Kidney epithelial cell (primary cell): ENCODE measurements around the gene MRGPRD. TPM values are rescaled to one million over a fixed set of nuclear protein-coding genes. Genes with fewer than 3 reads are reported as not detected.
A peak's percentile ranks its signal among the peaks of the same experiment; 100 is the strongest.

ENCODE experiments used
- DNase-seq: peaks from one replicate; pipeline ENCODE4 v3.0.0-alpha.2; 2010; ENCODE audit warnings: low read depth
- H3K27me3 ChIP-seq: 2 replicates; pipeline ENCODE4 v1.6.0; 2011; ENCODE audit warnings: low read length; ENCODE audit not compliant: control insufficient read depth, insufficient read depth
- H3K36me3 ChIP-seq: 2 replicates; pipeline ENCODE4 v1.5.1; 2011; ENCODE audit warnings: low read length; ENCODE audit not compliant: control insufficient read depth, insufficient read depth
- H3K4me3 ChIP-seq: 2 replicates; pipeline ENCODE4 v1.5.1; 2011; ENCODE audit warnings: low read depth, mild to moderate bottlenecking, control low read depth, low read length
- total RNA-seq: library from RNA; depleted of rRNA; stranded (reverse); fragments of >200 nt; gene quantifications from 2 replicates; pipeline ENCODE4 v1.2.3, GENCODE V29; 2015
- TF ChIP-seq, protein P1 (sequence below): IDR thresholded peaks from 2 replicates; pipeline ENCODE4 v1.5.1; 2011; ENCODE audit warnings: mild to moderate bottlenecking, moderate library complexity, low read length, control low read depth, inconsistent platforms; ENCODE audit not compliant: insufficient read depth, poor library complexity, severe bottlenecking

Gene MRGPRD
- total RNA-seq, 1 donor from 2014 or later, result not detected

DNA sequence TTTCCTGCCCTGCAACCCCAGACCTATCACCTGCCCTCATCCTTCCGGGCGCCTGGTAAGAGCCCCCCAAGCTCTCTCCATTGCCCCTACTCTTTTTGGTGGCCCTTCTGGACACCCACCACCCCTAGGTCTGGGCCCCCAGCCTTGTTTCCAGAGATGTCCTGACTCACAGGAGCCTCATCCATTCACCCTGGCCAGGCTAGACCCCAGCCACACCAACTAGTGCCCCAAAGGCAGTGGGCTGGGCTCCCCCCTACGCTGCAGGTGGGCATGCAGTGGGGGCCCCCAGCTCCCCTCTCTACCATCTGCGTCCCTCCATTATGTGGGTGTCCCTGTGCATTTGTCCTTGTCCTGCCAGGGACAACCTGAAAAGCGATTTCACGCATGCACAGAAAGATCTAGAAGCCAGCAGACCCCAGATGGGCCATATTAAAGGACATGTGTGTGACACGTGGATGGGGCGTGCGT is 30.9 kb upstream of the MRGPRD start:
- Histone ChIP-seq H3K4me3 (no peak overlapping the region), H3K27me3 (peaks cover 3% of the 10 kb centered on the region), H3K36me3 (no peaks in the 10 kb centered on the region)
- no peak for DNase-seq
- TF ChIP-seq, protein P1, sequence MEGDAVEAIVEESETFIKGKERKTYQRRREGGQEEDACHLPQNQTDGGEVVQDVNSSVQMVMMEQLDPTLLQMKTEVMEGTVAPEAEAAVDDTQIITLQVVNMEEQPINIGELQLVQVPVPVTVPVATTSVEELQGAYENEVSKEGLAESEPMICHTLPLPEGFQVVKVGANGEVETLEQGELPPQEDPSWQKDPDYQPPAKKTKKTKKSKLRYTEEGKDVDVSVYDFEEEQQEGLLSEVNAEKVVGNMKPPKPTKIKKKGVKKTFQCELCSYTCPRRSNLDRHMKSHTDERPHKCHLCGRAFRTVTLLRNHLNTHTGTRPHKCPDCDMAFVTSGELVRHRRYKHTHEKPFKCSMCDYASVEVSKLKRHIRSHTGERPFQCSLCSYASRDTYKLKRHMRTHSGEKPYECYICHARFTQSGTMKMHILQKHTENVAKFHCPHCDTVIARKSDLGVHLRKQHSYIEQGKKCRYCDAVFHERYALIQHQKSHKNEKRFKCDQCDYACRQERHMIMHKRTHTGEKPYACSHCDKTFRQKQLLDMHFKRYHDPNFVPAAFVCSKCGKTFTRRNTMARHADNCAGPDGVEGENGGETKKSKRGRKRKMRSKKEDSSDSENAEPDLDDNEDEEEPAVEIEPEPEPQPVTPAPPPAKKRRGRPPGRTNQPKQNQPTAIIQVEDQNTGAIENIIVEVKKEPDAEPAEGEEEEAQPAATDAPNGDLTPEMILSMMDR, result no peak

DNA sequence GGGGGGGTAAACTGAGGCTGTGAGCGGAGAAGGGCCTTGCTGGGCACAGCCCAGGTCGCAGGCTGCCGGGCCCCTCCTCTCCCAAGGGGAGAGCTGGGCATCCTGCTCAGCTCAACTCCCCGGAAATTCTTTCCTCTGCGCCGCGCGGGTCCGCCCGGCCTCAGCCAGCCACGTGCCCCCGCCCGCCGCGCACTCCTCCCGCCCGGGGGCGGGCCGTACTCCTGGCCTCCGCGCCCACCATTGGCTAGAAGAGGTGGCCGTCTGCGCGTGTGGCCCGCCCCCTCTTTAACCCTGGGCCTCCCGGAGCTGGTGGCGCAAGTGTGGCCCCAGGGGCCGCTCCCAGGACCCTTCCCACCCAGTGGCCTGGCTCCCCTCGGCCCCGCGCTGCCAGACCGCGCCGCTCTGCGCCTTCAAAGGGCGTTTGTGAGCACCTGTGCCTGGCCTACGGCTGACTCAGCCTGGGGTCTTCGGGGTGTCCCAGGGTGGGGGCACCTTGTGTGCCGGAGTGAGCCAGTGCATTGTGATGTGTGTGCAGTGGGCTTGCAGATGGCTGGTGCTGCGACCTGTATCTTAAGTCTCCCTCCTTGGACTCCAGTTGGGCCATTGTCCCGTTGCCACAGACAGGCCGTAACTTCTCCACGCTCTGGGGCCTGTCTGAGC is 30.3 kb upstream of the MRGPRD start:
- Histone ChIP-seq H3K36me3 (no peaks in the 10 kb centered on the region), H3K27me3 (peaks cover 3% of the 10 kb centered on the region), H3K4me3 (no peak overlapping the region)
- no peak for DNase-seq
- TF ChIP-seq, protein P1, result no peak

DNA sequence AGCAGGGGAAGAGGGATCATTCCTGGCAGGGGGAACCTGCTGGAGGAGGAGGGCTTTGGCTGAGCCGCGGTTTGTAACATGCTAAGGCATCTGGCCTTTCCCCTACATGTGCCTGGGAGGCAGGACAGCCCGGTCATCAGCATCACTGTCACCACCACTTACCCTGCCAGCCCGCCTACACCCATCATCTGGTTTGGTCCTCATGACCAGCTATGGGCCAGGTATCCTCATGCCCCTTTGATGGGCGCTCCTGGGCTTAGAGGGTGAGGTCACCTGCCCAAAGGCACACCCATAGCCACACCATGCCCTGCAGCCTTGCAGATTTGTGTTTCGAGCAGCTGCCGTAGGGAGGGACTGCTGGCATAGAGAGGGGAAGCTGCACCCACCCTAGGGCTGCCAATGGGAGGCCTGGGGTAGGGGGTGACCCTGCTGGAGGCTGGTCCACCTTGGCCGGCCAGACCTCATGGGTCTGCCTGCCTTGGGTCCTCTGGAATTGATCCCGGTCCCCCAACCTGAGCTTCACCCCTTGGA is 29.6 kb upstream of the MRGPRD start:
- TF ChIP-seq, protein P1, result no peak
- no peak for DNase-seq
- Histone ChIP-seq H3K4me3 (no peak overlapping the region), H3K27me3 (peaks cover 3% of the 10 kb centered on the region), H3K36me3 (no peaks in the 10 kb centered on the region)

DNA sequence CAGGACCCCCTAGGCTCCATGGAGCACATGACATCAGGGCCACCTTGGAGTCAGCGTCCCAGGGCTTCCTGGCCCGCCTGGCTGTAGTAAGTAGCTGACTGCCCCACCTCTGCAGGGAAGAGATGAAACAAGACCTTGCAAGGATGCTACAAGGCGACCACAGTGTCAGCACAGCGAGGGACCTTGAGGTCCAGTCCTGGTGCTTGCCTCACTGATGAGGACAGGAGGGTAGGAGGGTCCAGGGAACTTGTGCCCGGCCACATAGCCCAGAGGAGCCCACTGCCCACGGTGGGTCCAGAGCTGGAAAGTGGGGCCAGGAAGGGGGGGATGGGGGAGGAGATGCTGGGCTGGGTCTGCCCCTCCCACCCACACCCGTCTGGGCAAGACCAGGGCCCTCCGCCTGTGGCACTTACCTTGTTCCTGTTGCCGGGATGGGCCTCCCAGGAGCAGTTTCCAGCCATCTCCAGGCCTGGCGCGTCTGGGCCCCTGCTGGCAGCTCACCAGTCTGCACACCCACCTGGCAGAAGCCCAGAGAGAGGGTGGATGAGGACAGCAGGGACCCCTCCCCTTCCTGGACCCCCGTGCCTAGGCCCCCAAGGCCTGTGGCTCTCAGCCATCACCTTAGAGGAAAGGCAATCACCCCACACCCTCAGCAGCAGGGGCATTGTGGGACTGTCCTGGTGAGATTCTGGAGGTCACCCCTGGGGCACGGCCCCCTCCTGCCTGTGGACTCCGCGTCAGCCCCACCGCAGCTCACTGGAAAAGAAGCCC is 28.8 kb upstream of the MRGPRD start:
- Histone ChIP-seq H3K27me3 (peaks cover 3% of the 10 kb centered on the region), H3K4me3 (no peak overlapping the region), H3K36me3 (no peaks in the 10 kb centered on the region)
- TF ChIP-seq, protein P1, result no peak
- DNase-seq, result no peak

DNA sequence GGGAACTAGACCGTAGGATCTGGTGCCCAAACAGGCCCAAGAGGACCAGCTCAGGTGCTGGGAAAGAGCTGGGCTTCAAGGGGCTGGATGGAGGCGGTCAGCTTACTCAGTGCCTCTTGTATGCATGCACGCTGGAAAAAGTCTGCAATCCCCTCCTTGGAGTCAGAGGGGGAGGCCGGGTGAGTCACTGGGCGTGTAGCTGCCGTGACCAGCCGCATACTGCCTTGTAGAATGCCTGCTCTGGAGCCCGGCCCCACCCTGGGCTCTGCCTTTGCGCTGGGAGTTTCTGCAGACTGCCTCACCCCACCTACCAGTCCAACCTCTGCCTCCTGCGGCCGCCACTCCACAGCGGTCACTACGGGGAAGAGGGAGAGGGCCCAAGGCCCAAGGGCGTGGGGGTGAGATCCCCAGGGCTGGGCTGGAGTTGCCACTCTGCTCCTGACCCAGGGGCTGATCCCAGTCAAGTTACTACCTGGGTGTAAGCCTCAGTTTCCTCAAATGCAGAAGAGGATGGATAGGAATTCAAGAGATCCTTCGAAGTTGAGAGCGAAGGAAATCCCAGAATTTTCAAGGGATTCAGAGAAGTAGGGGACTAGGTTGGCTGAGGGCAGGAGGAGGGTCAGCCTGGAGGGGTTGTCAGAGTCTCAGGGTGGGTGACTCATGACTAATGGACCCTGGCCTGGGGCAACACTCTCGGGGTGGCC is 28.1 kb upstream of the MRGPRD start:
- Histone ChIP-seq H3K4me3 (no peak overlapping the region), H3K36me3 (no peaks in the 10 kb centered on the region), H3K27me3 (peaks cover 3% of the 10 kb centered on the region)
- DNase-seq, result peak; percentile 94
- TF ChIP-seq, protein P1, result no peak
